Iris pigment epithelial cell (primary cell): ENCODE data around the gene C20orf141.

Experiments
- DNase-seq: peaks from one replicate; pipeline ENCODE4 v3.0.0-alpha.2; 2011; ENCODE audit warnings: low read depth

The C20orf141 gene

GRCh38 chr20:2849529-2849928, 34.7 kb downstream of the C20orf141 start:
- DNase-seq, result no peak

- no peak for DNase-seq
These were observed 36.3 kb downstream of the C20orf141 start for GRCh38 chr20:2851086-2851485.

GRCh38 chr20:2858591-2858990, 43.8 kb downstream of the C20orf141 start:
- DNase-seq, result no peak

DNA sequence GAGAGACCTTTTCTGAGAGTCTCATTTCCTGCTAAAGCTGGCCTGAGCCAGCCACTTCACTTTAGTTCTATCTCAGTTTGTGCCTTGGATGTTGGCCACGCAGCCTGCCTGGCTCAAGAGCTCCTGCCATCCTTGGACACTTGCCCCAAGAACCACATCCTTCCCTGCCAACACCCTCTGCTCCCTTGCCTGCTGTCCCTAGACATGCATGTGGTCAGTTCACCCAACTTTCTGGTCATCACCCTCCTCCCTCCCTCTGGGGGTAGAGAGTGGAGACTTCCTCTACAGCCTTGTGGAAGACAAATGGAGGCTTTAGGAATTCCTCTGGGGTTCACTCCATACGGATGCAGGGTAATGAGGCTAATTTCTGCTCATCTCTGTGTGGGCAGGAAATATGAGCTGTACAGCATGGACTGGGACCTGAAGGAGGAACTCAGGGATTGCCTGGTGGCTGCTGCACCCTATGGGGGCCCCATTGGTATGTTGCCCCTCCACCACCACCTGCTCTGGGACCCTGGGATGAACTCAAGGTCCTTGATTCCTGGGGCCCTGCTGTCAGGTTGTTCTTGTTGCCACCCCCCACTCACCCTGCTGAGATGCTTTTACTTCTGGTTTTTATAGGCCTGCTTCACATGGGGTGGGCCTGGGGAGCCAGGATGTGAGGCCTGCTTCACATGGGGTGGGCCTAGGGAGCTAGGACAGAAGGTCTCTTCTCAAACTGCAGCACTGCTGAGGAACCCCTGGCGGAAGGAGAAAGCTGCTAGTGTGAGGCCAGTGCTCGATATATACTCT, 44.7 kb downstream of the C20orf141 start:
- no peak for DNase-seq

DNA sequence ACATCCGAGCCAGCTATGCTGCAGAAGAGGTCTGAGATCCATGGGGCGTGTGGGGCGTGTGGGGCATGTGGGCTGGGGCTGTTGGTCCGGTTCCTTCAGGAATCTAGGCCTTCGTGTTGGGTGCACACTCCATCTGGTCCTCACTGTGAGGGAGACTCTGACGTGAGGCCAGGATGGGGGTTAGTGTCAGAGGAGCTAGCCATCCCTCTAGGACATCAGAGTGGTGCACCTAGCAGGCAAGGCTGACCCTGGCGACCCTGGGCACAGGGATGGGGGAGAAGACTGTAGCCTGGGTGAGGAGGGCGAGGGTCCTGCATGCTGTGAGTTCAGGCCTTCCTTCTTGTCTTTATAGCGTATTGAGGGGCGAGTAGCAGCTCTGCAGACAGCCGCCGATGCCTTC, 49.8 kb downstream of the C20orf141 start:
- no peak for DNase-seq

GRCh38 chr20:2865101-2865500, 50.3 kb downstream of the C20orf141 start:
- DNase-seq, result no peak
